Thyroid gland (tissue), 4 donors: ENCODE results near the gene PNKP.

Experiments used
- POLR2A ChIP-seq, 2 donors: fragments of 450-650 bp; IDR thresholded peaks; one replicate each; pipeline ENCODE4 v1.6.1; 2017; ENCODE audit warnings: antibody characterized with exemption in 2 of 2, mild to moderate bottlenecking in 2 of 2, moderate library complexity in 1 of 2
- TF ChIP-seq, protein P1 (sequence below), 6 experiments: fragments of 200-600 bp in 3 of 6; fragments of 450-650 bp in 3 of 6; sonication (generic) in 3 of 6; IDR thresholded peaks; one replicate each; pipeline ENCODE4 v1.5.1; 2016 to 2019; ENCODE audit warnings: antibody characterized with exemption in 6 of 6, mild to moderate bottlenecking in 2 of 6, inconsistent platforms in 1 of 6, moderate library complexity in 1 of 6

DNA sequence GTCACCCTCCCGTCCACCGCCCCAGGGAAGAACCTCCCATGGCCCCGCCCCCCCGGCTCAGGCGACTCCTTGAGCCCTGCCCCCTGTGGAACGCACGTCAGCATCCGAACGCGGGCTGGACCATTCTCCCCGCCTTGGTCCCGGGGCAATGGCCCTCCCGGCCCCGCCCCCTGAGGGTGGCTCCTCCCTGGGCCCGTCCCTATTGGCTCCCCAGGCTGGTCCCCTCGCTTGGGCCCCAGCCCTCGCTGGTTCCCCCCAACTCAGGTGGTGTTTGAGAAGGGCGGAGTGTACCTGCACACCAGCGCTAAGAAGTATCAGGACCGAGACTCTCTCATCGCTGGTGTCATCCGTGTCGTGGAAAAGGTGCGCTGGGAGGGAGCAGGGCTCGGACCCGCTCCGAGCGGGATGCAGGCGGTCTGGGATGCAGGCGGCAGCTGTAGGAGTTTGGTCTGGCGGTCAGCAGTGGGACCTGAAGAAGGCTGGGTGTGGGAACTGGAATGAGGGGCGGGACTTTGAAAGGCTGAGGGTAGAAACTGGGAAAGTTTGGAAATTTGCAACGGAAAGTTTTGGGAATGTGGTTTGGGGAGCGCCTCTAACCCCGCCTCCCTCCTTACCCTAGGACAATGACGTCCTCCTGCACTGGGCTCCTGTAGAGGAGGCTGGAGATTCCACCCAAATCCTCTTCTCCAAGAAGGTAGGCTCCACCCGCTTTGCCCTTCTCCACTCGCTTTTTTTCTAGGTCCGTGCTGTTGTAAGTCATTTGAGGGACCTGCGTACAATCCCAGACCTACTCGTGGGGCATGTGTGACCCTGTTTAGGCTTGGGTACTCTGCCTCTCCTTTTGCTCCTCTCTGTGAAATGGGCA is 10.7 kb upstream of the PNKP start:
- TF ChIP-seq, protein P1, sequence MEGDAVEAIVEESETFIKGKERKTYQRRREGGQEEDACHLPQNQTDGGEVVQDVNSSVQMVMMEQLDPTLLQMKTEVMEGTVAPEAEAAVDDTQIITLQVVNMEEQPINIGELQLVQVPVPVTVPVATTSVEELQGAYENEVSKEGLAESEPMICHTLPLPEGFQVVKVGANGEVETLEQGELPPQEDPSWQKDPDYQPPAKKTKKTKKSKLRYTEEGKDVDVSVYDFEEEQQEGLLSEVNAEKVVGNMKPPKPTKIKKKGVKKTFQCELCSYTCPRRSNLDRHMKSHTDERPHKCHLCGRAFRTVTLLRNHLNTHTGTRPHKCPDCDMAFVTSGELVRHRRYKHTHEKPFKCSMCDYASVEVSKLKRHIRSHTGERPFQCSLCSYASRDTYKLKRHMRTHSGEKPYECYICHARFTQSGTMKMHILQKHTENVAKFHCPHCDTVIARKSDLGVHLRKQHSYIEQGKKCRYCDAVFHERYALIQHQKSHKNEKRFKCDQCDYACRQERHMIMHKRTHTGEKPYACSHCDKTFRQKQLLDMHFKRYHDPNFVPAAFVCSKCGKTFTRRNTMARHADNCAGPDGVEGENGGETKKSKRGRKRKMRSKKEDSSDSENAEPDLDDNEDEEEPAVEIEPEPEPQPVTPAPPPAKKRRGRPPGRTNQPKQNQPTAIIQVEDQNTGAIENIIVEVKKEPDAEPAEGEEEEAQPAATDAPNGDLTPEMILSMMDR (IDR thresholded peaks at IDR 0.05): no peak
- TF ChIP-seq POLR2A (IDR thresholded peaks at IDR 0.05): no peak
